Germinal center (tissue), 1 donor: Measurements from ENCODE around the gene EOGT.

Experiments
- DNase-seq: peaks from one replicate; pipeline ENCODE4 v3.0.0; 2012; ENCODE audit warnings: mixed read lengths, low spot score

EOGT gene

GRCh38 chr3:69009559-69010410 lies 3.7 kb downstream of the EOGT start:
- DNase-seq = no peak

GRCh38 chr3:69008980-69009379 lies 4.5 kb downstream of the EOGT start:
- no peak for DNase-seq

GRCh38 chr3:69005791-69006482 lies 7.5 kb downstream of the EOGT start:
- DNase-seq = no peak

GRCh38 chr3:69005071-69005790 lies 8.3 kb downstream of the EOGT start:
- DNase-seq = no peak

- DNase-seq = no peak
Observed at GRCh38 chr3:69004138-69004537, 9.3 kb downstream of the EOGT start.

GRCh38 chr3:68999605-69000004 lies 13.9 kb downstream of the EOGT start:
- no peak for DNase-seq

GRCh38 chr3:68999158-68999557 lies 14.3 kb downstream of the EOGT start:
- DNase-seq = no peak

- DNase-seq = no peak
Observed at GRCh38 chr3:68997887-68998286, 15.6 kb downstream of the EOGT start.

- no peak for DNase-seq
Observed at GRCh38 chr3:68996356-68996995, 17.0 kb downstream of the EOGT start.

- no peak for DNase-seq
Observed at GRCh38 chr3:68988740-68989139, 24.7 kb downstream of the EOGT start.

- DNase-seq = no peak
Observed at GRCh38 chr3:68987322-68987721, 26.2 kb downstream of the EOGT start.

- no peak for DNase-seq
Observed at GRCh38 chr3:68986496-68987208, 26.8 kb downstream of the EOGT start.

- DNase-seq = no peak
Observed at GRCh38 chr3:68985146-68985790, 28.2 kb downstream of the EOGT start.

GRCh38 chr3:68984011-68984530 lies 29.4 kb downstream of the EOGT start:
- DNase-seq = no peak

GRCh38 chr3:68977486-68978167 lies 35.9 kb downstream of the EOGT start:
- no peak for DNase-seq

- DNase-seq = no peak
Observed at GRCh38 chr3:68974711-68975110, 38.8 kb downstream of the EOGT start.

- DNase-seq = no peak
Observed at GRCh38 chr3:68973639-68974038, 39.8 kb downstream of the EOGT start.

GRCh38 chr3:68972358-68972979 lies 41.0 kb downstream of the EOGT start:
- peak; percentile 35 for DNase-seq

- no peak for DNase-seq
Observed at GRCh38 chr3:68964694-68965093, 48.8 kb downstream of the EOGT start.

GRCh38 chr3:68963891-68964290 lies 49.6 kb downstream of the EOGT start:
- no peak for DNase-seq
